PC-3 (cell line): ENCODE measurements around the gene LELP1.

Source experiments
- EZH2 ChIP-seq: fragments of 300-600 bp; sonication (generic); IDR thresholded peaks from one replicate; pipeline ENCODE4 v1.6.1; 2017; ENCODE audit warnings: antibody characterized with exemption, mild to moderate bottlenecking, low read length; ENCODE audit not compliant: unreplicated experiment
- EZH2phosphoT487 ChIP-seq: fragments of 300-600 bp; sonication (generic); IDR thresholded peaks from 2 replicates; pipeline ENCODE4 v1.6.1; 2018; ENCODE audit warnings: mild to moderate bottlenecking, antibody characterized with exemption, low read length, borderline replicate concordance
- TF ChIP-seq, protein P1 (sequence below): fragments of 300-600 bp; sonication (generic); conservative IDR thresholded peaks from 2 replicates; pipeline ENCODE4 v1.5.1; 2017; ENCODE audit warnings: antibody characterized with exemption, low read depth, mild to moderate bottlenecking, low read length

DNA sequence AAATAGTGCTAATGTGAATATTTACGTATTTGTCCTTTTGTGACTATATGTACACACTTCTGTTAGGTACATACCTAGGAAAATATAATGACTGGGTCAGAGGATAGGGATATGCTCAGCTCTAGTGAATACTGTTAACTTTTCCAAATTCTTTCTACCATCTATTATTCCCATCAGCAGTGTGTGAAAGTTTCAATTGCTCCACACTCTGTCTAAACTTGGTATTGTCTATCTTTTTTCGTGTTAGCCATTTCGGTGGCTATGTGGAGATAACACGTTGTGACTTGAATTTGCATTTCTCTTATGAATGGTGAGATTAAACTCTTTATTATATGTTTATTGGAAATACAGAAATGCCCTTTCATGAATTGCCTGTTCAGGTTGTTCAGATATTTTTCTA, 22.7 kb upstream of the LELP1 start:
- TF ChIP-seq, protein P1, sequence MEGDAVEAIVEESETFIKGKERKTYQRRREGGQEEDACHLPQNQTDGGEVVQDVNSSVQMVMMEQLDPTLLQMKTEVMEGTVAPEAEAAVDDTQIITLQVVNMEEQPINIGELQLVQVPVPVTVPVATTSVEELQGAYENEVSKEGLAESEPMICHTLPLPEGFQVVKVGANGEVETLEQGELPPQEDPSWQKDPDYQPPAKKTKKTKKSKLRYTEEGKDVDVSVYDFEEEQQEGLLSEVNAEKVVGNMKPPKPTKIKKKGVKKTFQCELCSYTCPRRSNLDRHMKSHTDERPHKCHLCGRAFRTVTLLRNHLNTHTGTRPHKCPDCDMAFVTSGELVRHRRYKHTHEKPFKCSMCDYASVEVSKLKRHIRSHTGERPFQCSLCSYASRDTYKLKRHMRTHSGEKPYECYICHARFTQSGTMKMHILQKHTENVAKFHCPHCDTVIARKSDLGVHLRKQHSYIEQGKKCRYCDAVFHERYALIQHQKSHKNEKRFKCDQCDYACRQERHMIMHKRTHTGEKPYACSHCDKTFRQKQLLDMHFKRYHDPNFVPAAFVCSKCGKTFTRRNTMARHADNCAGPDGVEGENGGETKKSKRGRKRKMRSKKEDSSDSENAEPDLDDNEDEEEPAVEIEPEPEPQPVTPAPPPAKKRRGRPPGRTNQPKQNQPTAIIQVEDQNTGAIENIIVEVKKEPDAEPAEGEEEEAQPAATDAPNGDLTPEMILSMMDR: peak; percentile 44
- no peak for TF ChIP-seq EZH2
- no peak for TF ChIP-seq EZH2phosphoT487
